Lung (tissue), 12 donors: ENCODE results near the gene SLCO3A1. TPM values are rescaled to one million over a fixed set of nuclear protein-coding genes. Genes with fewer than 3 reads are reported as not detected.
A peak's percentile ranks its signal among the peaks of the same experiment; 100 is the strongest.

Experiments
- ATAC-seq: fragments of 200-7000 bp; cut with Tn5 transposase; one replicate; pipeline ENCODE4 v1.9.1; 2020; ENCODE audit warnings: moderate number of reproducible peaks; ENCODE audit not compliant: insufficient read depth, low FRiP score
- DNase-seq, 3 donors: peaks; one replicate each; pipeline ENCODE4 v3.0.0-alpha.2; 2013 to 2017
- H3K27ac ChIP-seq, 2 donors: one replicate each; pipeline ENCODE4 v1.5.1; 2013; ENCODE audit warnings: mild to moderate bottlenecking in 2 of 2, moderate library complexity in 2 of 2, control low read depth in 1 of 2, inconsistent platforms in 1 of 2, low read depth in 1 of 2, low read length in 1 of 2
- H3K27me3 ChIP-seq, 3 donors: one replicate each; pipeline ENCODE4 v1.5.1; 2013; ENCODE audit warnings: low read length in 2 of 3; ENCODE audit not compliant: control insufficient read depth in 3 of 3, insufficient read depth in 3 of 3
- H3K36me3 ChIP-seq, 4 donors: one replicate each; pipeline ENCODE4 v1.5.1; 2013; ENCODE audit warnings: low read length in 4 of 4, mild to moderate bottlenecking in 1 of 4, moderate library complexity in 1 of 4; ENCODE audit not compliant: control insufficient read depth in 4 of 4, insufficient read depth in 4 of 4
- H3K4me1 ChIP-seq, 5 donors: one replicate each; pipeline ENCODE4 v1.5.1; 2013; ENCODE audit warnings: low read length in 5 of 5, mild to moderate bottlenecking in 2 of 5, moderate library complexity in 1 of 5; ENCODE audit not compliant: control insufficient read depth in 5 of 5, insufficient read depth in 5 of 5
- H3K4me3 ChIP-seq: one replicate; pipeline ENCODE4 v1.5.1; 2013; ENCODE audit warnings: mild to moderate bottlenecking, control low read depth, moderate library complexity
- H3K9ac ChIP-seq, 2 donors: one replicate each; pipeline ENCODE4 v1.5.1; 2013; ENCODE audit warnings: low read length in 2 of 2, control low read depth in 1 of 2; ENCODE audit not compliant: insufficient read depth in 1 of 2
- H3K9me3 ChIP-seq, 4 donors: one replicate each; pipeline ENCODE4 v1.5.1; 2013; ENCODE audit warnings: low read length in 3 of 4, mild to moderate bottlenecking in 1 of 4, moderate library complexity in 1 of 4; ENCODE audit not compliant: control insufficient read depth in 4 of 4, insufficient read depth in 3 of 4
- WGBS, 2 donors: extraction: QIAGEN DNeasy Blood & Tissue Kit; methylation state at CpG; one replicate each; pipeline ENCODE4 v1.1.7; 2013; 5-methylcytosine and 5-hydroxymethylcytosine counted together
- polyA plus RNA-seq, 2 donors: library from polyadenylated mRNA; stranded (reverse); fragments of 200-250 nt; gene quantifications; one replicate each; pipeline ENCODE4 v1.2.1, GENCODE V29; 2013
- total RNA-seq, 2 donors: library from RNA; depleted of rRNA in 1 of 2; stranded (reverse); fragments of >200 nt in 1 of 2; gene quantifications; one replicate each; pipeline ENCODE4 v1.2.1, GENCODE V29; 2014 to 2021
- TF ChIP-seq, protein P1 (sequence below): IDR thresholded peaks from 2 replicates; pipeline ENCODE4 v1.5.1; 2012; ENCODE audit warnings: mild to moderate bottlenecking; ENCODE audit errors: control extremely low read depth, extremely low read depth
- donor health status: control.
- donor health status: control.
- donor health status: Bipolar disorder and iron deficiency.
- donor health status: healthy.
- donor health status: DM: yes; HTN: yes; CAD: no.

The SLCO3A1 gene
- total and polyA plus RNA-seq, 4 donors: 20.5 to 56.3 (median 33.5) TPM

DNA sequence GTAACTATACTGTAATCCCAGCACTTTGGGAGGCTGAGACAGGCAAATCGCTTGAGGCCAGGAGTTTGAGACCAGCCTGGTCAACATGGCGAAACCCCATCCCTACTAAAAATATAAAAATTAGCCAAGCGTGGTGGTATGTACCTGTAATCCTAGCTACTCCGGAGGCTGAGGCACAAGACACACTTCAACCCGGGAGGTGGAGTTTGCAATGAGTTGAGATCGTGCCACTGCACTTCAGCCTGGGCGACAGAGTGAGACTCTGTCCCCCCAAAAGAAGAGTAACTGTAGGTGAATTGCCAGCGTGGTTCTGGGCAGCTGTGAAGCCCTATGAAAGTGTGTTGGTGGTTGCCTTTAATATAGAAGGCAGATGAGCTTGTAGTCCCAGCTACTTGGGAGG, 95.9 kb downstream of the SLCO3A1 start:
- H3K36me3 ChIP-seq: no peaks in the 10 kb centered on the region
- no peak overlapping the region for H3K4me3 ChIP-seq
- no peak overlapping the region for H3K27ac ChIP-seq
- no peak overlapping the region for H3K9ac ChIP-seq
- WGBS, 2 donors: 90 to 92% methylated on average over 8 of the region's 8 CpGs
- H3K4me1 ChIP-seq: peaks cover 12 to 41% (median 23%) of the 10 kb centered on the region in 5 donors
- H3K9me3 ChIP-seq: no peaks in the 10 kb centered on the region
- DNase-seq: no peak
- no peaks in the 10 kb centered on the region for H3K27me3 ChIP-seq
- ATAC-seq: no peak
- TF ChIP-seq, protein P1, sequence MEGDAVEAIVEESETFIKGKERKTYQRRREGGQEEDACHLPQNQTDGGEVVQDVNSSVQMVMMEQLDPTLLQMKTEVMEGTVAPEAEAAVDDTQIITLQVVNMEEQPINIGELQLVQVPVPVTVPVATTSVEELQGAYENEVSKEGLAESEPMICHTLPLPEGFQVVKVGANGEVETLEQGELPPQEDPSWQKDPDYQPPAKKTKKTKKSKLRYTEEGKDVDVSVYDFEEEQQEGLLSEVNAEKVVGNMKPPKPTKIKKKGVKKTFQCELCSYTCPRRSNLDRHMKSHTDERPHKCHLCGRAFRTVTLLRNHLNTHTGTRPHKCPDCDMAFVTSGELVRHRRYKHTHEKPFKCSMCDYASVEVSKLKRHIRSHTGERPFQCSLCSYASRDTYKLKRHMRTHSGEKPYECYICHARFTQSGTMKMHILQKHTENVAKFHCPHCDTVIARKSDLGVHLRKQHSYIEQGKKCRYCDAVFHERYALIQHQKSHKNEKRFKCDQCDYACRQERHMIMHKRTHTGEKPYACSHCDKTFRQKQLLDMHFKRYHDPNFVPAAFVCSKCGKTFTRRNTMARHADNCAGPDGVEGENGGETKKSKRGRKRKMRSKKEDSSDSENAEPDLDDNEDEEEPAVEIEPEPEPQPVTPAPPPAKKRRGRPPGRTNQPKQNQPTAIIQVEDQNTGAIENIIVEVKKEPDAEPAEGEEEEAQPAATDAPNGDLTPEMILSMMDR: no peak

DNA sequence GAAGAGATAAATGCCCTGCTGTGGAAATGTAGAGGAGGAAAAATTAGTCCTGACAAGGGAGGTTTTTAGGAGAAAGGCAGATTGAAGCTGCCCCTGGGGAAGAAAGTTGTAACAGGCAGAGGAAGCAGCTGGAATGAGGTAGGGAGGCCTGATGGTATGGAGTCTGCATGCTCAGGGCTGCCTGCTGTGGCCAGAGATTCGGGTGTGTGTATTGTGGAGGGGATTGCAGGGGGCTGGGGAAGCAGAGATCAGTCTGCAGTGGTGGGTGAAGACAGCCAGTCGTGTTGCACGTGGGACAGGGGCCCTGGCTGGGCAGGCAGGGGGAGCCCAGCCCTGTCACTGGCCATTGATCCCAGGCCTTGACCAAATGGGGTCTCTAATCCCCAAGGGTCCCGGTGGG, 96.5 kb downstream of the SLCO3A1 start:
- no peaks in the 10 kb centered on the region for H3K36me3 ChIP-seq
- 75 to 85% methylated on average over 4 of the region's 4 CpGs for WGBS, 2 donors
- ATAC-seq (no peak), DNase-seq (no peak)
- H3K9ac ChIP-seq: no peak overlapping the region
- no peak overlapping the region for H3K4me3 ChIP-seq
- no peaks in the 10 kb centered on the region for H3K27me3 ChIP-seq
- H3K4me1 ChIP-seq: peaks cover 9 to 43% (median 23%) of the 10 kb centered on the region in 5 donors
- H3K27ac ChIP-seq: no peak overlapping the region
- H3K9me3 ChIP-seq: no peaks in the 10 kb centered on the region
- TF ChIP-seq, protein P1: no peak

DNA sequence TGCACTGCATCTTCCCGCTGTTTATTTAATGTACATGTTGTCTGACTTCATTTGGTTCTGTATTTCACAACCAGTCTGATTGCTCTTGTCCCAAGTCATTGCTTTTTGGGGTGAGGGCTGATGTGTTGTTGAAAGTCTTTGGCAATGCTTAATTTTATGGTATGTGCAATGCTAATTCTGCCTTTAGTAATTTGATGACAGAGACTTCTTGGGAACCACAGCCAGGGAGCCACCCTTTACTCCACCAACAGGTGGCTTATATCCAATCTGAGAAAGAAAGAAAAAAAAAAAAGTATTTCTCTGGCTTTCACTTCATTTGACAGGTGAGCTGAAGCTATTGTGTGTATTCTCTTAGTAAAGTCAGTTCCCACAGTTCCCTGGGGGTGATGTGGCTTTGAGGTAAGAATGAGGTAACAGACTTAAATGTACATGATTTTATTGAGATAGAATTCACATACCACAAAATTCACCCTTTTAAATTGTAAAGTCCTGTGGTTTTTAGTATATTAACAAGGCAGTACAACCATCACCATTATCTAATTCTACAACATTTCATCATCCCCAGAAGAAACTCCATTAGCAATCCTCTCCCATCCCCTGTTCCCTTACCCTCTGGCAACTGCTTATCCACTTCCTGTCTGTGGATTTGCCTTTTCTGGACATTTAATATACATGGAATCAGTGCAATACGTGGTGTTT, 97.3 kb downstream of the SLCO3A1 start:
- no peak for ATAC-seq
- DNase-seq: peak in 2 of 3 donors; percentile 47 to 75
- Histone ChIP-seq H3K9ac (no peak overlapping the region), H3K4me1 (peaks cover 9 to 43% (median 23%) of the 10 kb centered on the region in 5 donors), H3K4me3 (no peak overlapping the region), H3K36me3 (no peaks in the 10 kb centered on the region), H3K27ac (no peak overlapping the region), H3K9me3 (no peaks in the 10 kb centered on the region), H3K27me3 (no peaks in the 10 kb centered on the region)
- WGBS, 2 donors: 46 to 82% methylated on average over 2 of the region's 2 CpGs
- TF ChIP-seq, protein P1: no peak
